ENCODE measurements around the gene DENND1A.

DENND1A gene

DNA sequence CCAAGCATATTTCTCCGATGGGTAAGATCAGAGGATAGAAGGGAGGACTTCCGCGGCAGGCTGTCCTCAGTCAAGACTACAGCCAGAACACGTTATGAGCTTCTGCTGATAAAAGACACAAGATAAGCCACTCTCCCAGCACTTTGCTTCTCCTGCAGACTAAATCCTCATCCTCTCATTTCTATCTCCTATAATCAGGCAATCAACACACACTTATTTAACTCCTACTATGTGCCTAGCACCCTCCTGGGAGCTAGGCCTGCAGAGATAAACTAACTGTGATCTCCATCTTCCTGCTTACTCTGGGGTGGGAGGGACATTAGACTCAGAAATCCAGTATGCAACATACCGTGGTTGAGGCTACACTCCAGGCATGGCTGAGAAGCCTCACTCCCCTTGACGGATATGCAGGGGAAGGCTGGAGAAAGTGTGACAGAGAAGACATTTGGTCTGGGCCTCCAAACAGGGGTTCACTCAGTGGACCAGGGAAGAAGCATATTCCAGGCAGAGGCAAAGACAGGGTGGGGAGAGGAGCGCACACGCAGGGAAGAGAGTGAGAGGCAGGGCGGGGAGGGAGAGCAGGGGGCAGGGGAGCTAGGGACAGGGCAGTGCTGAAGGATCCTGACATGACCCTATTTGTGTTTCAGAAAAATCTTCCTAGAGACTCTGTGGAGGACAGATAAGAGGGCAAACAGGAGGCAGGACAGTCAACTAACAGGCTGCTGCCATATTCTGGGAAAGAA lies 274.1 kb downstream of the DENND1A start:
- TF ChIP-seq, protein P1, sequence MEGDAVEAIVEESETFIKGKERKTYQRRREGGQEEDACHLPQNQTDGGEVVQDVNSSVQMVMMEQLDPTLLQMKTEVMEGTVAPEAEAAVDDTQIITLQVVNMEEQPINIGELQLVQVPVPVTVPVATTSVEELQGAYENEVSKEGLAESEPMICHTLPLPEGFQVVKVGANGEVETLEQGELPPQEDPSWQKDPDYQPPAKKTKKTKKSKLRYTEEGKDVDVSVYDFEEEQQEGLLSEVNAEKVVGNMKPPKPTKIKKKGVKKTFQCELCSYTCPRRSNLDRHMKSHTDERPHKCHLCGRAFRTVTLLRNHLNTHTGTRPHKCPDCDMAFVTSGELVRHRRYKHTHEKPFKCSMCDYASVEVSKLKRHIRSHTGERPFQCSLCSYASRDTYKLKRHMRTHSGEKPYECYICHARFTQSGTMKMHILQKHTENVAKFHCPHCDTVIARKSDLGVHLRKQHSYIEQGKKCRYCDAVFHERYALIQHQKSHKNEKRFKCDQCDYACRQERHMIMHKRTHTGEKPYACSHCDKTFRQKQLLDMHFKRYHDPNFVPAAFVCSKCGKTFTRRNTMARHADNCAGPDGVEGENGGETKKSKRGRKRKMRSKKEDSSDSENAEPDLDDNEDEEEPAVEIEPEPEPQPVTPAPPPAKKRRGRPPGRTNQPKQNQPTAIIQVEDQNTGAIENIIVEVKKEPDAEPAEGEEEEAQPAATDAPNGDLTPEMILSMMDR (IDR thresholded peaks at IDR 0.05; ENCODE audit: low read depth, low read length), result no peak
- no peak for DNase-seq (ENCODE audit: extremely low read depth, low read depth)

DNA sequence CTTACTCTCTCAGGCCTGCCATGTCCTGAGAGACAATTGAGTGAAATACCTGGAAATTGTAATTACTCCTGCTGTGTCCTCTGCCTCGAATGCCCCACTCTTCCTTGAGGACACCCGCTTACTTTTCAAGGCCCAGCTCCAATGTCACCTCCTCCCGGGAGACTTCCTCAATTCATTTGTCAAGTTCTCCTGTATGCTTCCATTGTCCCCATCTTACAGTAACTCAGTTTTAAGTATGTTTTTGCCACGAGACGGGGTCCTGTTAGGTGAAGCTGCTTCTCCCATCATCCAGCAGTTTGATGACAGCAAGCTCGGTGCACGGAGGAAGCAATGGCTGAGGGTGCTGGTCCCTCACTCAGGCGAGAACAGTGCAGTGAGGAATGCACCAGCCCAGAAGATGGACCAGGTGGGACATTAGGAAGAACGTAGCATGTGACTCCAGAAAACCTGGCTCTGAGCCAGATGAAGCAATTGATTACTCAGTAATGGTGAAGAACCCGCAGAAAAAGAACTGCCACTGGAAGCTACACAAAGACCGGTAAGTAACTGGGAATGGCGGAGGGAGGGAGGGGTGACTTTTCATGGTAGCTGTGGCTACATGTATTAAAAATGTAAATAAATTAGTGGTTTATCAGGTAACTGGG lies 274.8 kb downstream of the DENND1A start:
- DNase-seq (ENCODE audit: extremely low read depth, low read depth), result no peak
- TF ChIP-seq, protein P1 (IDR thresholded peaks at IDR 0.05; ENCODE audit: low read depth, low read length), result no peak

DNA sequence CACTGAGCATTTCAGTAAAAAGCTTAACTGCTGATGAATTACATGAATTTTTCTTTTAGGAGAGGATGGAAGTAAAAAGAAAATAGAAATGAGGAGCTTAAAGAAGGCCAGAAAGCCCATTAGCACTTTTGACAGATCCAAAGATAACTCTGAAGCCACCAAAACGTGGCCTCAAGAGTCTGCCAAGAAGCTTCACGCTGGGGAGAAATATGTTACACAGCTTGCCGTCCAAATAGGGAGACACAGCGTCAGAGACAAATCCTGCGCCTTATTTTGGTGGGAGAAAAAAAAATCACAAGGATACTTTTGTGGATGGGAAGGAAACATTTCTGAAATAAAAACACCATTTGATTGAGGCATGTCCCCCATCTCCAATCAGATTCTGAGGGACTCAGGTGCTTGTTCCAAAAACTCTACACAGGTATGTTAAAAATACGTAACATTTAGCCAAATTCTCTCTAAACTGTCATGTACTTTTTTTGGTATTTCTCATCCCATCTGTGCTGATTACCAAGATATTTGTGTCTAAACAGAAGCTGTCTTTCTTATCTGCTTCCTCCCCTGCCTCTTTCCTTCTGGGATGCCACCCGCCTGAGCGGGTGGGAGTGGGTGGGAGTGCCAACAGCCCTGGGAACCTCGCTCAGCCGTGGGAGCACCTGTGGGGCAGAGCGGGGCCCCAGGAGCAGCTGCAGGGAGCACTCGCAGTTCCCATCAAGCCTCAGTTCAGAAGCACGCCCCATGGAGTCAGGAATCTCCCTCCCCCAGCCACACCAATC lies 275.5 kb downstream of the DENND1A start:
- TF ChIP-seq, protein P1 (IDR thresholded peaks at IDR 0.05; ENCODE audit: low read depth, low read length), result no peak
- no peak for DNase-seq (ENCODE audit: extremely low read depth, low read depth)

GRCh38 chr9:123652416-123652815 lies 277.5 kb downstream of the DENND1A start:
- TF ChIP-seq, protein P1 (IDR thresholded peaks at IDR 0.05; ENCODE audit: low read depth, low read length), result no peak
- DNase-seq (ENCODE audit: extremely low read depth, low read depth), result no peak

DNA sequence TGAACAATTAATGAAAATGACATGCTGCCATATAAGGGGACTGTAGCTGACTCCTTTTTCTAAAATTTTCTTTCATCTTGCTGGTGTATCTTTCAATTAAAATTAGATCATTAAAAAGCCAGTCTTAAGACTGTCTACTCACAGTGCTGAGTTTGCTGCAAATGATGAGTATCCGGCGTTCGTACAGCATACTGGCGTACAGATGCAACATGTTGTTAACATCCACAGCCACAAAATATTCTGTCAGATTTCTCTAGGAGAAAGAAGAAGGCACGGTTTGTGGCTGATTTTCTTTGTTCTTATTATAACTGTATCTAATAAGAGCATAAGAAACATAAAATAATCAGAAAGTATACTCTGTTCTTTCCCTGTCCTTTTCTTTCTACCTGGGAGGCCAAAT lies 278.1 kb downstream of the DENND1A start:
- DNase-seq (ENCODE audit: extremely low read depth, low read depth), result no peak
- TF ChIP-seq, protein P1 (IDR thresholded peaks at IDR 0.05; ENCODE audit: low read depth, low read length), result no peak

GRCh38 chr9:123651273-123651672 lies 278.7 kb downstream of the DENND1A start:
- no peak for DNase-seq (ENCODE audit: extremely low read depth, low read depth)
- TF ChIP-seq, protein P1 (IDR thresholded peaks at IDR 0.05; ENCODE audit: low read depth, low read length), result no peak

- no peak for DNase-seq (ENCODE audit: extremely low read depth, low read depth)
- TF ChIP-seq, protein P1 (IDR thresholded peaks at IDR 0.05; ENCODE audit: low read depth, low read length), result no peak
These were observed 280.0 kb downstream of the DENND1A start for GRCh38 chr9:123649909-123650308.
